ENCODE measurements around the gene STOX2. TPM values are rescaled to one million over a fixed set of nuclear protein-coding genes. Genes with fewer than 3 reads are reported as not detected.

Gene STOX2
- total RNA-seq, 1 donor from 2014 or later: 0.19 TPM

DNA sequence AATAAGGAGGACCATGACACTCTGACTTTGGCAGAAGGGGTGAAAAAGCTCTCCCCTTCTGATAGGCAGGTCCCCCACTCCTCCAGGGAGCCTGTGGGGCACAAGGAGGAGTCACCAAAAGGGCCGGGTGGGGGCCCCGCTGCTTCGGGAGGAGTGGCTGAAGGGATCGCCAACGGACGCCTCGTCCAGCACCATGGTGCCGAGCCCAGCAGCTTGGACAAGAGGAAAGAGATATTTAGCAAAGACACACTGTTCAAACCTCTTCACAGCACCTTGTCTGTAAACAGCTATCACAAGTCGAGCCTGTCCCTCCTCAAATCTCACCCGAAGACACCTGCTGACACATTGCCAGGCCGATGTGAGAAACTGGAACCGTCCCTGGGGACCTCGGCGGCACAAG, 105.6 kb downstream of the STOX2 start:
- Mint-ChIP-seq H3K4me1 (ENCODE audit: unreplicated experiment) (no peaks in the 10 kb centered on the region), H3K4me3 (ENCODE audit: unreplicated experiment) (no peak overlapping the region), H3K36me3 (ENCODE audit: unreplicated experiment) (no peaks in the 10 kb centered on the region), H3K27ac (ENCODE audit: unreplicated experiment) (no peak overlapping the region), H3K9me3 (ENCODE audit: unreplicated experiment) (peaks cover 5% of the 10 kb centered on the region), H3K27me3 (ENCODE audit: unreplicated experiment) (no peaks in the 10 kb centered on the region)
- TF ChIP-seq, protein P1, sequence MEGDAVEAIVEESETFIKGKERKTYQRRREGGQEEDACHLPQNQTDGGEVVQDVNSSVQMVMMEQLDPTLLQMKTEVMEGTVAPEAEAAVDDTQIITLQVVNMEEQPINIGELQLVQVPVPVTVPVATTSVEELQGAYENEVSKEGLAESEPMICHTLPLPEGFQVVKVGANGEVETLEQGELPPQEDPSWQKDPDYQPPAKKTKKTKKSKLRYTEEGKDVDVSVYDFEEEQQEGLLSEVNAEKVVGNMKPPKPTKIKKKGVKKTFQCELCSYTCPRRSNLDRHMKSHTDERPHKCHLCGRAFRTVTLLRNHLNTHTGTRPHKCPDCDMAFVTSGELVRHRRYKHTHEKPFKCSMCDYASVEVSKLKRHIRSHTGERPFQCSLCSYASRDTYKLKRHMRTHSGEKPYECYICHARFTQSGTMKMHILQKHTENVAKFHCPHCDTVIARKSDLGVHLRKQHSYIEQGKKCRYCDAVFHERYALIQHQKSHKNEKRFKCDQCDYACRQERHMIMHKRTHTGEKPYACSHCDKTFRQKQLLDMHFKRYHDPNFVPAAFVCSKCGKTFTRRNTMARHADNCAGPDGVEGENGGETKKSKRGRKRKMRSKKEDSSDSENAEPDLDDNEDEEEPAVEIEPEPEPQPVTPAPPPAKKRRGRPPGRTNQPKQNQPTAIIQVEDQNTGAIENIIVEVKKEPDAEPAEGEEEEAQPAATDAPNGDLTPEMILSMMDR (IDR thresholded peaks at IDR 0.05): no peak
- peak; percentile 79 for DNase-seq (ENCODE audit: extremely low spot score, unreplicated experiment)

DNA sequence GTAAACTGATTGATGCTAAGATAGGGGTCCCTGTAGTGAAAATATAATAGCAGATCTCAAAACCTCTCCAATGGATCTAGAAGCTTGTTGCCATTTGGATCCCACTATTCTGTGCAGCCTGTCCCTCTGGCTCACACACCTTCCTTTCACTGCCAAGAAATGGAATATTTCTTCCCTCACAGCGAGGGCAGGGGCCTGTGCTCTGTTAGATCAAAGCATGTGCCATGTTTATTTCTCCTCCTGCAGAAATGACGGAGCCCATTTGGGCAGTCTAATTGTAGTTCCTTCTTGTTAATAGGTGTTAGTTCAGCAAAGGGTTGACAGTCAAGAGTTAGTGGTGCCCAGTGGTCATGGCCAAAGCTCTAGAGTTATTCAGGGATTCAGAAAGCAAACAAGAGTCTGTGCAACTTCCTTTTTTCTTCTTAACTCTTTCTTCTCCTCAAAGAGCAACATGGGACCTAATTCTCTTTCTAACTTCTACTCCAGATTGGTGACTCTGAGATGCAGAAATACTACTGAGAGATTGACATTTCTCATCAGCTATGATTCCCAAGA, 106.8 kb downstream of the STOX2 start:
- H3K9me3 Mint-ChIP-seq (ENCODE audit: unreplicated experiment): peaks cover 5% of the 10 kb centered on the region
- no peaks in the 10 kb centered on the region for H3K27me3 Mint-ChIP-seq (ENCODE audit: unreplicated experiment)
- DNase-seq (ENCODE audit: extremely low spot score, unreplicated experiment): peak; percentile 10
- H3K27ac Mint-ChIP-seq (ENCODE audit: unreplicated experiment): no peak overlapping the region
- H3K4me1 Mint-ChIP-seq (ENCODE audit: unreplicated experiment): no peaks in the 10 kb centered on the region
- H3K36me3 Mint-ChIP-seq (ENCODE audit: unreplicated experiment): no peaks in the 10 kb centered on the region
- H3K4me3 Mint-ChIP-seq (ENCODE audit: unreplicated experiment): no peak overlapping the region
- TF ChIP-seq, protein P1 (IDR thresholded peaks at IDR 0.05): no peak

DNA sequence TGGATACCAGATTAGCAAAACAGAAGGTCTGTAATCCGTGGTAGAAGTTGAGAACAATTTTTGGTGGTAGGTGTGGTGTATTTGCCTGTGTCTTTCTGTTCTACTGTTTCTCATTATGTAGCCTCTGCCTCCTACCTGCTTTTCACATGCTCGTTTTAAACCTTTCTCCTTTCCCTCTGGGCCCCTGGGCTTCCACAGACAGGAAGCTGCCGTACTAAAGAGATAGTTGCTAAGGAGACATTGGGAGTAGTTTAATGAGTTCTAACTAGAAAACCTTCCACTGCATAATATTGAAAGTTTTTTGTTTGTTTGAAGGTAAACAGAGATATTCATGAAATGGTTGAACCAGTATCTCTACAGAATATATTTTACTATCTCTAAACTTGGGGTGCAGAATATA, 107.8 kb downstream of the STOX2 start:
- DNase-seq (ENCODE audit: extremely low spot score, unreplicated experiment): peak; percentile 7
- TF ChIP-seq, protein P1 (IDR thresholded peaks at IDR 0.05): no peak
- Mint-ChIP-seq H3K27me3 (ENCODE audit: unreplicated experiment) (no peaks in the 10 kb centered on the region), H3K9me3 (ENCODE audit: unreplicated experiment) (peaks cover under 1% of the 10 kb centered on the region), H3K27ac (ENCODE audit: unreplicated experiment) (no peak overlapping the region), H3K4me1 (ENCODE audit: unreplicated experiment) (no peaks in the 10 kb centered on the region), H3K4me3 (ENCODE audit: unreplicated experiment) (no peak overlapping the region), H3K36me3 (ENCODE audit: unreplicated experiment) (no peaks in the 10 kb centered on the region)

DNA sequence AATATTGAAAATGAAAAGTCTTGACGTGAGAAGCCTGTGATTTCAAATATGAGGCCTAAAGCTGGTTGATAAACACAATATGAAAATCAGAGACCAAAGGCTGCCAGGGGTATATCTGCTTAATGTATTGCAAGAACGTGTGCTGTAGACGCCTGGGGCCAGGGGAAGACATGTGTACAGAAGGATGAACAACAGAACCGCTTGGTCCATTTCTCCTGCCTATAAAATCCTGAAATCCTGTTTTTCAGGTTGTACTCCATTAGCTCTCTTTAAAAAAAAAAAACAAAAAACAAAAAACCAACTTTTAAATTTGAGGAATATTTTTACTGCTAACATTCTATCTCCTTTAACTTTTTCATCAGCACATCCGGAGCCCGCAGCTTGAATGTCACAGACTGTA, 109.2 kb downstream of the STOX2 start:
- DNase-seq (ENCODE audit: extremely low spot score, unreplicated experiment): no peak
- Mint-ChIP-seq H3K27me3 (ENCODE audit: unreplicated experiment) (no peaks in the 10 kb centered on the region), H3K36me3 (ENCODE audit: unreplicated experiment) (no peaks in the 10 kb centered on the region), H3K27ac (ENCODE audit: unreplicated experiment) (no peak overlapping the region), H3K4me1 (ENCODE audit: unreplicated experiment) (no peaks in the 10 kb centered on the region), H3K9me3 (ENCODE audit: unreplicated experiment) (no peaks in the 10 kb centered on the region), H3K4me3 (ENCODE audit: unreplicated experiment) (no peak overlapping the region)
- TF ChIP-seq, protein P1 (IDR thresholded peaks at IDR 0.05): no peak

DNA sequence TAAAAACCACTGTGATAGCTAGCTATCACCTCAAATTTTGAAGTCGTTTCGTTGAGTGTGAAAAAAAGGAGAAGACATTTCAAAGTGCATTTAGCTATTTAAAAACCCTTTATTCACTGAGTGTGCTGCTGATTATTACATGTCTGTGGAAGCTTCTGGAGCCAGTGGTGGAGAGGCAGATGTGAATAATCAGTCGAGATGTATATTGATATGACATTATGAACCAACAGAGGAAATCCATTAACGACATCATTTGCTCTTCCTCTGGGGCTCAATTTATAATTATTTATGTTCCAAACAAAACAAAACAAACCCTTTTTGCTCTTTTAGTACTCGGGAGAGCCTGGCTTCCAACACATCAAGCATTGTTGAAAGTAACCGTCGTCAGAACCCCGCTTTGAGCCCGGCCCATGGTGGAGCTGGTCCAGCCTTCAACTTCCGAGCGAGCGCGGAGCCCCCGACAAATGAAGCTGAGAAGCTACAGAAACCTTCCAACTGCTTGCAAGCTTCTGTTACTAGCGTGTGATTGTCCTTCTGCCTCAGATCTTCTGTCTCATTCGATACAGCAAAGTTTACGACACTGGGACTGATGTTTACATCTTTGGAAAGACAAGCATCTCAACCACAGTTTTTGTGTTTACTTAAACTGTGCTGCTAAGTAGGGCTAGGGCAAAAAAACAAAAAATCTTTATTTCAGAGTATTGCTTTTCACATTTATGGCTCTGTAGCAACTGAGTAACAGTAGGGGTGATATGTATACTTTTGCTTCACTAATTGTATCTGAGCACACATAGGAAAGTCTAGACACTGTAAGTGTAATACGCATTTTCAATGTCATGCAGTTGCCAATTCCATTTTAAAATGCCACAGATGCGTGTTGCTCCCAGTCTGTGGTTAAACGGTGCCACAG, 111.9 kb downstream of the STOX2 start:
- Mint-ChIP-seq H3K4me3 (ENCODE audit: unreplicated experiment) (no peak overlapping the region), H3K27ac (ENCODE audit: unreplicated experiment) (no peak overlapping the region), H3K9me3 (ENCODE audit: unreplicated experiment) (no peaks in the 10 kb centered on the region), H3K4me1 (ENCODE audit: unreplicated experiment) (no peaks in the 10 kb centered on the region), H3K36me3 (ENCODE audit: unreplicated experiment) (no peaks in the 10 kb centered on the region), H3K27me3 (ENCODE audit: unreplicated experiment) (no peaks in the 10 kb centered on the region)
- TF ChIP-seq, protein P1 (IDR thresholded peaks at IDR 0.05): no peak
- no peak for DNase-seq (ENCODE audit: extremely low spot score, unreplicated experiment)
